ENCODE results near the gene MEDAG. TPM values are rescaled to one million over a fixed set of nuclear protein-coding genes. Genes with fewer than 3 reads are reported as not detected.

Gene MEDAG
- total RNA-seq, 4 donors from 2014 or later = 10.3 to 35.9 (median 14.2) TPM

- TF ChIP-seq, protein P1, sequence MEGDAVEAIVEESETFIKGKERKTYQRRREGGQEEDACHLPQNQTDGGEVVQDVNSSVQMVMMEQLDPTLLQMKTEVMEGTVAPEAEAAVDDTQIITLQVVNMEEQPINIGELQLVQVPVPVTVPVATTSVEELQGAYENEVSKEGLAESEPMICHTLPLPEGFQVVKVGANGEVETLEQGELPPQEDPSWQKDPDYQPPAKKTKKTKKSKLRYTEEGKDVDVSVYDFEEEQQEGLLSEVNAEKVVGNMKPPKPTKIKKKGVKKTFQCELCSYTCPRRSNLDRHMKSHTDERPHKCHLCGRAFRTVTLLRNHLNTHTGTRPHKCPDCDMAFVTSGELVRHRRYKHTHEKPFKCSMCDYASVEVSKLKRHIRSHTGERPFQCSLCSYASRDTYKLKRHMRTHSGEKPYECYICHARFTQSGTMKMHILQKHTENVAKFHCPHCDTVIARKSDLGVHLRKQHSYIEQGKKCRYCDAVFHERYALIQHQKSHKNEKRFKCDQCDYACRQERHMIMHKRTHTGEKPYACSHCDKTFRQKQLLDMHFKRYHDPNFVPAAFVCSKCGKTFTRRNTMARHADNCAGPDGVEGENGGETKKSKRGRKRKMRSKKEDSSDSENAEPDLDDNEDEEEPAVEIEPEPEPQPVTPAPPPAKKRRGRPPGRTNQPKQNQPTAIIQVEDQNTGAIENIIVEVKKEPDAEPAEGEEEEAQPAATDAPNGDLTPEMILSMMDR (IDR thresholded peaks at IDR 0.05) = no peak
- no peak for TF ChIP-seq POLR2A (IDR thresholded peaks at IDR 0.05)
- WGBS, 2 donors = 32 to 49% methylated on average over 19 of the region's 19 CpGs
- no peak overlapping the region for H3K4me3 ChIP-seq (ENCODE audit: low read depth, poor library complexity, severe bottlenecking)
- intact Hi-C loops (cut with DNase I; ENCODE audit: low total_unique reads) = no loop called here
- DNase-seq (ENCODE audit: low spot score in 2 of 2) = no peak
Measured at GRCh38 chr13:30915691-30916541, 9.8 kb downstream of the MEDAG start.

GRCh38 chr13:30916991-30917390 is 10.9 kb downstream of the MEDAG start:
- intact Hi-C loops (cut with DNase I; ENCODE audit: low total_unique reads) = no loop called here
- DNase-seq (ENCODE audit: low spot score in 2 of 2) = no peak
- 87 to 97% methylated on average over 6 of the region's 6 CpGs for WGBS, 2 donors
- TF ChIP-seq, protein P1 (IDR thresholded peaks at IDR 0.05) = no peak
- no peak for TF ChIP-seq POLR2A (IDR thresholded peaks at IDR 0.05)
- H3K4me3 ChIP-seq (ENCODE audit: low read depth, poor library complexity, severe bottlenecking) = no peak overlapping the region

GRCh38 chr13:30918662-30919405 is 12.8 kb downstream of the MEDAG start:
- TF ChIP-seq, protein P1 (IDR thresholded peaks at IDR 0.05) = no peak
- no peak for TF ChIP-seq POLR2A (IDR thresholded peaks at IDR 0.05)
- H3K4me3 ChIP-seq (ENCODE audit: low read depth, poor library complexity, severe bottlenecking) = no peak overlapping the region
- no peak for DNase-seq (ENCODE audit: low spot score in 2 of 2)
- intact Hi-C loops (cut with DNase I; ENCODE audit: low total_unique reads) = no loop called here
- 67 to 71% methylated on average over 6 of the region's 6 CpGs for WGBS, 2 donors

DNA sequence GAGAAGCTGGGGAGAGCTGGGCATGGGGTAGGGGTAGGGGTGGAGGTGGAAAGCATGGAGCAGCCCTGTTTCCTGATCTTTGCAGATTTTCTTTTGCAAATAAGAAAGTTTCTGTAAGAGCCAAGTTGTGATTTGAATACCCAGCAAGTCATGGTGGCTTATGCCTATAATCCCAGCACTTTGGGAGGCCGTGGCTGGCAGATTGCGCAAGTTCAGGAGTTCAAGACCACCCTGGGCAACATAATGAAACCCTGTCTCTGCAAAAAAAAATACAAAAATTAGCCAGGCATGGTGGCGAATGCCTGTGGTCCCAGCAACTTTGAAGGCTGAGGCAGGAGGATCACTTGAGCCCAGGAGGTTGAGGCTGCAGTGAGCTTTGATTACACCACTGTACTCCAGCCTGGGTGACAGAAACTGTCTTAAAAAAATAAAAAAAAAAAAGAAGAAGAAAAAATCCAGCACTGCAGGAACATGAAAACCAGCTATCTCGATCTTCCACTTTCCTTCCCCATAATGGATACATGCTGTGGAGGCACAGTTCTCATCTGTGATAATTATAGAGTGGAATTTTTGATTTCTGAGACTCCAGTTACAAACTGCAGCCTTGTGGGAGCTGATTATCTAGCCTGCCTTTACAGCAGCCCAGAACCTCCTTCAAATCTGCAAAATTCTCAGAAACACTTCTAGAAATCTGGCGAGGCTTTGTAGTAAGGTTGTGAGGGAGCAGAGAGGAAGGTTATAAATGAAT is 14.3 kb downstream of the MEDAG start:
- WGBS, 2 donors = 86 to 91% methylated on average over 5 of the region's 5 CpGs
- TF ChIP-seq, protein P1 (IDR thresholded peaks at IDR 0.05) = no peak
- no peak for TF ChIP-seq POLR2A (IDR thresholded peaks at IDR 0.05)
- intact Hi-C loops (cut with DNase I; ENCODE audit: low total_unique reads) = no loop called here

GRCh38 chr13:30923418-30923817 is 17.3 kb downstream of the MEDAG start:
- TF ChIP-seq POLR2A (IDR thresholded peaks at IDR 0.05) = no peak
- TF ChIP-seq, protein P1 (IDR thresholded peaks at IDR 0.05) = no peak
- no peak overlapping the region for H3K4me3 ChIP-seq (ENCODE audit: low read depth, poor library complexity, severe bottlenecking)
- WGBS, 2 donors = 87 to 91% methylated on average over 1 of the region's 1 CpG
- no peak for DNase-seq (ENCODE audit: low spot score in 2 of 2)
- intact Hi-C loops (cut with DNase I; ENCODE audit: low total_unique reads) = no loop called here

More for the DNA sequence above, 14.3 kb downstream of the MEDAG start:
- no peak overlapping the region for H3K4me3 ChIP-seq (ENCODE audit: low read depth, poor library complexity, severe bottlenecking)
- no peak for DNase-seq (ENCODE audit: low spot score in 2 of 2)

Data from lower leg skin (tissue), 4 donors.